ENCODE data around the gene PTTG1.

GRCh38 chr5:160467555-160468362, 46.1 kb downstream of the PTTG1 start:
- TF ChIP-seq CTCF (IDR thresholded peaks at IDR 0.05) (no peak), POLR2A (IDR thresholded peaks at IDR 0.05) (no peak)
